GM21515 (cell line): ENCODE results near the gene ABCB4.

ENCODE experiments used
- ATAC-seq: cut with Tn5 transposase; IDR thresholded peaks from one replicate; pipeline ENCODE4 v1.9.1; 2021; ENCODE audit not compliant: unreplicated experiment

Gene ABCB4

DNA sequence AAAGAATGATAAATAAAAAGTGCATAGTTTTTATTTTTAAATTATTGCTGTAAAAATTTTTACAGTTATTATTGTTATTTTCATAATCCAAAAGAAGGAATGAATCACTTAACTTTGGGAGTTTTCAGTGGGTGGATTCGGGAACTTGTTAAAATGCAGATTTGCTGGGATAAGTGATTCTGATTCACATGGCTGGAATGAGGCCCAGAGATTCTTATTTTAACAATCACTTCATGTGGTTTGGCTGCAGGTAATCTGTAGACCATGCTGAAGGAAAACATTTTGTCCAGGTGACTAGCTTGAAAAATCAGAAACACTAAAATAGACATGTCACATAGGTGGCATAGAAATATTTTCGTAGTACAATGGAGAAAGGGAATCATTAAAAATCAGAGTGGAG, 116.1 kb downstream of the ABCB4 start:
- no peak for ATAC-seq

DNA sequence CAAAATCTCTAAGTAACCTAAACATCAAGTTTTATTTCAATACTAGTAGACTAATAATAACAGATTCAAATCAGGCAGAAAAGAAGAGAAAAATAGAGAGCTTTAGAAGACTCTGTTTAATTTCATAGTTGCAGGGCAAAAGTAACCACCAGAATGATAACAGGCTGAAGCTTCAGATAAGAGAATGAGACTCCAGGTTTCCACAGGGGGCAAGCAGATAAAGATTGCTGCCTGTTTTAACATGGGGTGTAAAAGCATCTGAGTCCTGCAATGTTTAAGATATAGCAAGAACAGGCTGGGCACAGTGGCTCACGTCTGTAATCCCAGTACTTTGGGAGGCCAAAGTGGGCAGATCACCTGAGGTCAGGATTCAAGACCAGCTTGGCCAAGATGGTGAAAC, 119.0 kb downstream of the ABCB4 start:
- ATAC-seq = no peak

DNA sequence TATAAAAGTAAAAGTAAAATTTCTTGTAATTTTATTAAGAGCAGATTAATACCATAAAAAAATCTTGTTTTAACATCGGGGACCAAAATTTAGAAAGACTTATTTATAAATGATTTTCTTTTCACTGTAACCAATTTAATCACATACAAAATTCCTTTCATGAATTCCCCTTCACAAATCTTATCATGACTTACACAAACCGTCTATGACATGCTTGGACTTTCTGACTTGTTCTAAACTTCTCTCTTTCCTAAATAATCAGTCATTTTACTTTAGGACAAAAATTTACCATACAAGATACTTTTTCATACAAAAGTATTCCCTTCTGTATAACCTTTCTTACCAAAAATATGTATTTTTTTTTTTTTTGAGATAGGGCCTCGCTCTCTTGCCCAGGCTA, 120.7 kb downstream of the ABCB4 start:
- no peak for ATAC-seq
